Measurements from ENCODE around the gene PTMA.
"Not testable (repeated sequence)": the region's sequence is repeated elsewhere in the genome, so short reads cannot be mapped to it uniquely, and the experiment has no call there.

PTMA gene

GRCh38 chr2:231693956-231694355 lies 14.4 kb upstream of the PTMA start:
- no peak for DNase-seq (ENCODE audit: low read depth, low spot score)

- DNase-seq (ENCODE audit: low read depth, low spot score) = no peak
These were observed 12.3 kb upstream of the PTMA start for GRCh38 chr2:231696004-231696367.

GRCh38 chr2:231699006-231699405 lies 9.3 kb upstream of the PTMA start:
- DNase-seq (ENCODE audit: low read depth, low spot score) = no peak

- DNase-seq (ENCODE audit: low read depth, low spot score) = no peak
These were observed 6.6 kb upstream of the PTMA start for GRCh38 chr2:231701456-231702373.

- DNase-seq (ENCODE audit: low read depth, low spot score) = no peak
These were observed 4.3 kb upstream of the PTMA start for GRCh38 chr2:231704017-231704416.

- DNase-seq (ENCODE audit: low read depth, low spot score) = peak; percentile 95
These were observed 1.3 kb upstream of the PTMA start for GRCh38 chr2:231706731-231707624.

GRCh38 chr2:231707625-231707926 lies 749 bp upstream of the PTMA start:
- DNase-seq (ENCODE audit: low read depth, low spot score) = peak; percentile 29

- no peak for DNase-seq (ENCODE audit: low read depth, low spot score)
These were observed 679 bp downstream of the PTMA start for GRCh38 chr2:231708773-231709635.

GRCh38 chr2:231709636-231709980 lies 1.3 kb downstream of the PTMA start:
- DNase-seq (ENCODE audit: low read depth, low spot score) = no peak

- DNase-seq (ENCODE audit: low read depth, low spot score) = peak; percentile 61
These were observed 1.9 kb downstream of the PTMA start for GRCh38 chr2:231709981-231710798.

- DNase-seq (ENCODE audit: low read depth, low spot score) = no peak
These were observed 2.7 kb downstream of the PTMA start for GRCh38 chr2:231710799-231711676.

GRCh38 chr2:231711677-231712450 lies 3.5 kb downstream of the PTMA start:
- no peak for DNase-seq (ENCODE audit: low read depth, low spot score)

- not testable (repeated sequence) for DNase-seq (ENCODE audit: low read depth, low spot score)
These were observed 4.2 kb downstream of the PTMA start for GRCh38 chr2:231712451-231713021.

- not testable (repeated sequence) for DNase-seq (ENCODE audit: low read depth, low spot score)
These were observed 5.0 kb downstream of the PTMA start for GRCh38 chr2:231713406-231713729.

GRCh38 chr2:231713730-231714638 lies 5.7 kb downstream of the PTMA start:
- DNase-seq (ENCODE audit: low read depth, low spot score) = peak; percentile 78

GRCh38 chr2:231714639-231715498 lies 6.5 kb downstream of the PTMA start:
- peak; percentile 62 for DNase-seq (ENCODE audit: low read depth, low spot score)

GRCh38 chr2:231715499-231715837 lies 7.1 kb downstream of the PTMA start:
- DNase-seq (ENCODE audit: low read depth, low spot score) = no peak

Data from activated naive CD8-positive, alpha-beta T cell treated with anti-CD3 and anti-CD28 coated beads, Interleukin-2, amount 50 U/mL, for 16 hours (primary cell).